Ishikawa (cell line): ENCODE results near the gene CTSC.

ENCODE experiments used
- CREB1 ChIP-seq: IDR thresholded peaks from 2 replicates; pipeline ENCODE4 v1.6.1; 2012; ENCODE audit warnings: low read depth
- EGR1 ChIP-seq: IDR thresholded peaks from 2 replicates; pipeline ENCODE4 v1.6.1; 2012
- EP300 ChIP-seq: IDR thresholded peaks from 2 replicates; pipeline ENCODE4 v1.6.1; 2012; ENCODE audit warnings: borderline replicate concordance
- FOXM1 ChIP-seq: IDR thresholded peaks from 2 replicates; pipeline ENCODE4 v1.6.1; 2012; ENCODE audit warnings: low read depth, borderline replicate concordance
- MAX ChIP-seq: IDR thresholded peaks from 2 replicates; pipeline ENCODE4 v1.6.1; 2012
- NFIC ChIP-seq: IDR thresholded peaks from 2 replicates; pipeline ENCODE4 v1.6.1; 2012
- REST ChIP-seq: IDR thresholded peaks from 2 replicates; pipeline ENCODE4 v1.6.1; 2012; ENCODE audit warnings: low read depth, mild to moderate bottlenecking
- TAF1 ChIP-seq: IDR thresholded peaks from 2 replicates; pipeline ENCODE4 v1.6.1; 2012; ENCODE audit warnings: low read depth, mild to moderate bottlenecking
- TCF12 ChIP-seq: IDR thresholded peaks from 2 replicates; pipeline ENCODE4 v1.6.1; 2012; ENCODE audit warnings: low read depth
- TEAD4 ChIP-seq: IDR thresholded peaks from 2 replicates; pipeline ENCODE4 v1.6.1; 2012
- USF1 ChIP-seq: IDR thresholded peaks from 2 replicates; pipeline ENCODE4 v1.6.1; 2012
- YY1 ChIP-seq: IDR thresholded peaks from 2 replicates; pipeline ENCODE4 v1.6.1; 2012; ENCODE audit warnings: low read depth
- ZBTB7A ChIP-seq: IDR thresholded peaks from 2 replicates; pipeline ENCODE4 v1.6.1; 2012; ENCODE audit warnings: low read depth

GRCh38 chr11:88359541-88359940 lies 22.0 kb upstream of the CTSC start:
- TF ChIP-seq EGR1: no peak
- no peak for TF ChIP-seq REST
- no peak for TF ChIP-seq NFIC
- no peak for TF ChIP-seq MAX
- TF ChIP-seq TEAD4: no peak
- TF ChIP-seq EP300: no peak
- TF ChIP-seq FOXM1: no peak
- no peak for TF ChIP-seq YY1
- TF ChIP-seq USF1: no peak
- TF ChIP-seq TAF1: no peak
- TF ChIP-seq CREB1: no peak
- TF ChIP-seq ZBTB7A: no peak
- TF ChIP-seq TCF12: no peak
